ENCODE results near the gene CD6. TPM values are rescaled to one million over a fixed set of nuclear protein-coding genes. Genes with fewer than 3 reads are reported as not detected.

The CD6 gene
- polyA plus RNA-seq, 1 donor, result 1.3 TPM

DNA sequence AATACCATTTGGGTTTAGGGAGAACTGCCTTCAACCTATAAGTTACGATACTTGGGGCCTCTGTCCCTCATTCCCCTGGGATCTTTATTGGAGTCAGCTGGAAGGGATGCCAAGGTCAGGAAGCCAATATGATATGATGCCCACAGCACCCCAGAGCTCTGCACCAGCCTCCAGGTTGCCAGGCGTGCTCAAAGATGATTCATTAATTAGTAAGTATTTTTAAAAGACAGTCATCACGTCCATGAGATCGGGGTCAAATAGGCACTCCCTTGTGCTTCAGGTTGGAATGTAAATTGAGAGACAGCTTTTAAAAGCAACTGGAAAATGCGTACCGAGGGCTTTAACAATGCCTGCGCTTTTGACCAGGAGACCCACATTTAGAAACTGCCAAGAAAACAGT, 73.8 kb downstream of the CD6 start:
- H3K4me3 ChIP-seq (ENCODE audit: low read length), result no peak overlapping the region
- H3K9me3 ChIP-seq (ENCODE audit: control insufficient read depth, low read depth, low read length), result no peaks in the 10 kb centered on the region
- WGBS (ENCODE audit: insufficient coverage, low lambda C conversion rate), result no CpG with 5 or more reads among the region's 7 CpGs
- peaks cover 7% of the 10 kb centered on the region for H3K4me1 ChIP-seq (ENCODE audit: control insufficient read depth, insufficient read depth, low read length)
- H3K27ac ChIP-seq (ENCODE audit: low read length), result no peak overlapping the region
- no peak for DNase-seq
- H3K27me3 ChIP-seq (ENCODE audit: control insufficient read depth, insufficient read depth, low read length), result peaks cover 4% of the 10 kb centered on the region
- no peaks in the 10 kb centered on the region for H3K36me3 ChIP-seq (ENCODE audit: control insufficient read depth, insufficient read depth, low read length)

DNA sequence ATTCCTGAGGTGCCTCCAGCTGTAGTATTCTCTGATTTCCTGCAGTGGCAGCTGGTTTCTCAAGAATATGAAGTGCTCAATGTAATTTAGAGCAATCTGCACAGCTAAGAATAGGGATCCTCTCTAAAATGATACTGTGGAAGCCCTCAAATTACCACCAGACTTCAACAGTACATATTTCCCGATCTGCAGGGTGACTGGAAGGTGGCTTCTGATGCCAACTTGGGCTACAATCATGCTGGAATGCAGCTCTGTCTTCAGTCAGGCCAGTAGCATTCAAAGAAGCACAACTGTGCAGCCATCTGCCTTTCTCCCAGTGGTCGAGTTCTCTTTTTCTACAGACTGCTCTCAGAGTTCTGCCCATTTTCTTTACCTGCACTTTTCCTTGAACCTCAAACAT, 75.4 kb downstream of the CD6 start:
- Histone ChIP-seq H3K9me3 (ENCODE audit: control insufficient read depth, low read depth, low read length) (no peaks in the 10 kb centered on the region), H3K4me3 (ENCODE audit: low read length) (no peak overlapping the region), H3K27me3 (ENCODE audit: control insufficient read depth, insufficient read depth, low read length) (peaks cover 4% of the 10 kb centered on the region), H3K4me1 (ENCODE audit: control insufficient read depth, insufficient read depth, low read length) (peaks cover 4% of the 10 kb centered on the region), H3K36me3 (ENCODE audit: control insufficient read depth, insufficient read depth, low read length) (no peaks in the 10 kb centered on the region), H3K27ac (ENCODE audit: low read length) (no peak overlapping the region)
- no CpG with 5 or more reads among the region's 2 CpGs for WGBS (ENCODE audit: insufficient coverage, low lambda C conversion rate)
- DNase-seq, result no peak

DNA sequence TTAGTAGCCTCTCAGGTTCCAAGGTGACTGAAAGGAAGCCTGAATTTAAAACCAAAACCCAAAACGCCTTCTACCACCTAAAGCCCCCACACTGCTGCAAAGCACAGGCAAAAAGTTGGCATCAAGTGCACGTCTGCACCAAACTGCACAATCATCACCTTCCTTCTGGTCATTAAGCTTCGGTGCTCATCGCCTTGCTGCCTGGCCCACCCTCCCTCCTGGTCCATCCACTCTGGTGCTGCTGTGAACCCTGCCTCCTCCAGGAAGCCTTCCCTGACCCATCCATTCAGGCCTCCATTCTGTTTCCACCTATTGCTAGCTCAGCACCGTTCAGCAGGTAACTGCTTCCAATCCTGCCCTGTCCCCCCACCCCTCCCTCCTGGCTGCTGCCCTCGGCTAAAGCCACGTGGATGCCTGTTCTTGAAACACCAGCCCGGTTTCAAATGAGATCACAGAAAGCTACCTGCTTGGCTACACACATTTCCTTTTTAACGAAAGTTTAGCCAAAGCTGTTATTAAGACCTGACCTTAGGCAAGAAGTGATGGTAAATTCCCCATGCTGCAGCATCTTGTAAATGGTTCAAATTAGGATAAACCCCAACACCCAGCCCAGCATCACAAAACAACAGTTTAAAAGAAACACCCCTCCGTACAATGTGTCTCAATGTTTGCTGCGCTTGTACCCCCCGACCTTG, 77.0 kb downstream of the CD6 start:
- no peaks in the 10 kb centered on the region for H3K36me3 ChIP-seq (ENCODE audit: control insufficient read depth, insufficient read depth, low read length)
- DNase-seq, result no peak
- no peak overlapping the region for H3K4me3 ChIP-seq (ENCODE audit: low read length)
- H3K27me3 ChIP-seq (ENCODE audit: control insufficient read depth, insufficient read depth, low read length), result peaks cover 4% of the 10 kb centered on the region
- no peak overlapping the region for H3K27ac ChIP-seq (ENCODE audit: low read length)
- no peaks in the 10 kb centered on the region for H3K4me1 ChIP-seq (ENCODE audit: control insufficient read depth, insufficient read depth, low read length)
- no peaks in the 10 kb centered on the region for H3K9me3 ChIP-seq (ENCODE audit: control insufficient read depth, low read depth, low read length)
- WGBS (ENCODE audit: insufficient coverage, low lambda C conversion rate), result 100% methylated on average over 2 of the region's 12 CpGs

DNA sequence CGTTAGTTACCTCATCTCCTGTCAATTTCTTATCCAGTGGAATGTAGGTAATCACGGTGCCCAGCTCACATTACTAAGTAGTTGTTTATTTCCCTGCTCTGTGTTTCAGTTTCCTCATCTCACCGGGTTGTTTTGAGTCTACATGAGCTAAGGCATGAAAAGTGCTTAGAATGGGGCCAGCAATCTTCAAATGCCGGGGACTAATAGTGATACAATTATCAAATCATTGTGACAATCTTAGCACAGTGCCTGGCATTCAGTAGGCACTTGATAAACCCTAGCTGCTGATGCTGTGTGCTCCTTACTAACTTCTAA, 77.5 kb downstream of the CD6 start:
- no peak for DNase-seq
- H3K27me3 ChIP-seq (ENCODE audit: control insufficient read depth, insufficient read depth, low read length), result peaks cover 4% of the 10 kb centered on the region
- no peak overlapping the region for H3K4me3 ChIP-seq (ENCODE audit: low read length)
- H3K27ac ChIP-seq (ENCODE audit: low read length), result no peak overlapping the region
- H3K36me3 ChIP-seq (ENCODE audit: control insufficient read depth, insufficient read depth, low read length), result no peaks in the 10 kb centered on the region
- WGBS (ENCODE audit: insufficient coverage, low lambda C conversion rate), result 14% methylated on average over 1 of the region's 4 CpGs
- no peaks in the 10 kb centered on the region for H3K9me3 ChIP-seq (ENCODE audit: control insufficient read depth, low read depth, low read length)
- H3K4me1 ChIP-seq (ENCODE audit: control insufficient read depth, insufficient read depth, low read length), result no peaks in the 10 kb centered on the region

DNA sequence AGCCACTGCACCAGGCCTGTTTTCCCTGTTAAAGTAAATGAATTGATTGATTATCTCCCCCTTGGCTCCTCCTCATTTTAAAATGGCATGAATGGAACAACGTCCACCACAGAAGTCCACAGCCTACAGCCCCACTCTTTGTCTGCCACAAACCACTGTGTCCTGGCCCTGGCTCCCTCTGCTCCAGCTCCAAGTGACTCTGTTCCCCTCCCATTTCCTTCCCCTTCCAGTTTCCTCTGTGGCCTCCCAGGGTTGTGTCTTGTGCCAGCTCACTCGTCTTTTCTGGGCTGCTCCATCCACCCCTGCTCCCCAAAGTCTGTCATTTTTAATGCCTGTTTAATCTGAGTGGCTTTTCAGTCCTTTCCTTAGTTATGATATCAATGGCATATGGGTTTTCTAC, 78.4 kb downstream of the CD6 start:
- no peaks in the 10 kb centered on the region for H3K9me3 ChIP-seq (ENCODE audit: control insufficient read depth, low read depth, low read length)
- H3K4me3 ChIP-seq (ENCODE audit: low read length), result no peak overlapping the region
- no peak for DNase-seq
- H3K36me3 ChIP-seq (ENCODE audit: control insufficient read depth, insufficient read depth, low read length), result no peaks in the 10 kb centered on the region
- no CpG with 5 or more reads among the region's 2 CpGs for WGBS (ENCODE audit: insufficient coverage, low lambda C conversion rate)
- H3K27ac ChIP-seq (ENCODE audit: low read length), result no peak overlapping the region
- H3K27me3 ChIP-seq (ENCODE audit: control insufficient read depth, insufficient read depth, low read length), result peaks cover 4% of the 10 kb centered on the region
- no peaks in the 10 kb centered on the region for H3K4me1 ChIP-seq (ENCODE audit: control insufficient read depth, insufficient read depth, low read length)

DNA sequence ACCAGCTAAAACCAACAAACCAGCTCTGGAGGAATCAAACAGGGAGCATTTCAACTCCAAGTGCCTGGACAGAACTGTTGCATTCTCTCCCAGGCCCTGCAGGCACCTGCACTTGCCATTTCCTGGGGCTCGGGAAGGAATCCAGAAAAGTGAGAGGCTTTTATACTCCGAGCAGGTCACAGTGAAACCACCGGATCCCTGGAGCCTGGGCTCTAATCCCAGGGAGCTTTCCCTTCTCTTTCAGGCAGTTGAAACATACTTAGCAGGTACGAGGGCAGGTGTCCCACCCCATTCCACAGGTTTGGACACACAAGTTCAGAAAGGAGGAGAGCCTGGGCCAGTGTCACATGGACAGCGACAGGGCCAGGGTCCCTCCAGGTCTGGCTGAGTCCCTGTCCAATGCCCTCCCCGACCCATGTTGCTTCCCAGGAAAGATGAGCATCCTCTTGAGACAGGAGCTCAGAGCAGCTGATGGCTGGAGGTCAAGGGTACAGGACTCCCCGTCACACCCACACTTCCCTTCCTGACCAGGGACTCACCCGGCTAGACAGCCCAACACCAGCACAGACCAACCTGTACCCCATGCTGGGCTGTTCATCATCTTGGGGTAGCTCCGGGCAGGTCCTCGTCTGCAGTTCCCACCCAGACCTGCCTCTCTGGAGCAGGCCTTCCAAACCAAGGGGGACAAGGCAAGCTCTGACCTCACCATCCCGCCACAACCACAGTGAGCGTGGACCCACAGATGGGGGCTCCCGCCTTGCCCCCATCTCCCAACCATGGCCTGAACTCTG, 80.9 kb downstream of the CD6 start:
- H3K4me1 ChIP-seq (ENCODE audit: control insufficient read depth, insufficient read depth, low read length), result no peaks in the 10 kb centered on the region
- no peak overlapping the region for H3K27ac ChIP-seq (ENCODE audit: low read length)
- WGBS (ENCODE audit: insufficient coverage, low lambda C conversion rate), result no CpG with 5 or more reads among the region's 13 CpGs
- no peaks in the 10 kb centered on the region for H3K36me3 ChIP-seq (ENCODE audit: control insufficient read depth, insufficient read depth, low read length)
- no peaks in the 10 kb centered on the region for H3K9me3 ChIP-seq (ENCODE audit: control insufficient read depth, low read depth, low read length)
- no peak for DNase-seq
- no peak overlapping the region for H3K4me3 ChIP-seq (ENCODE audit: low read length)
- H3K27me3 ChIP-seq (ENCODE audit: control insufficient read depth, insufficient read depth, low read length), result peaks cover 4% of the 10 kb centered on the region

DNA sequence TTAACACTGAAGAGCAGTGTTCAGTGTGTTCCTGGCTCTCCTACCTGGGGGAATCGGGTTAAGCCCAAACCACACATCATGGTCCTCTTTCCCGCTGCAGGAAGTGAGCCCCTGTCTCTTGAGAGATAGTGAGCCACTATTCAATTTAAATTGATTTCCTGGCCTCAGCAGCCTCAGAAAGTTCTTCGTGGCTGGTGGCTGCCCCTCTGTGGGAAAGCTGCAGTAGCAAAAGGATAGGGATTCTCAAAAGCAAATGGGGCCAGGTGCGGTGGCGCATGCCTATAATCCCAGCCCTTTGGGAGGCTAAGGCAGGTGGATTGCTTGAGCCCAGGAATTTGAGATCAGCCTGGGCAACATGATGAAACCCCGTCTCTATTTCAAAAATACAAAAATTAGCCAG, 81.7 kb downstream of the CD6 start:
- Histone ChIP-seq H3K36me3 (ENCODE audit: control insufficient read depth, insufficient read depth, low read length) (no peaks in the 10 kb centered on the region), H3K27me3 (ENCODE audit: control insufficient read depth, insufficient read depth, low read length) (peaks cover 4% of the 10 kb centered on the region), H3K4me1 (ENCODE audit: control insufficient read depth, insufficient read depth, low read length) (no peaks in the 10 kb centered on the region), H3K4me3 (ENCODE audit: low read length) (no peak overlapping the region), H3K9me3 (ENCODE audit: control insufficient read depth, low read depth, low read length) (no peaks in the 10 kb centered on the region), H3K27ac (ENCODE audit: low read length) (no peak overlapping the region)
- no peak for DNase-seq
- no CpG with 5 or more reads among the region's 6 CpGs for WGBS (ENCODE audit: insufficient coverage, low lambda C conversion rate)

DNA sequence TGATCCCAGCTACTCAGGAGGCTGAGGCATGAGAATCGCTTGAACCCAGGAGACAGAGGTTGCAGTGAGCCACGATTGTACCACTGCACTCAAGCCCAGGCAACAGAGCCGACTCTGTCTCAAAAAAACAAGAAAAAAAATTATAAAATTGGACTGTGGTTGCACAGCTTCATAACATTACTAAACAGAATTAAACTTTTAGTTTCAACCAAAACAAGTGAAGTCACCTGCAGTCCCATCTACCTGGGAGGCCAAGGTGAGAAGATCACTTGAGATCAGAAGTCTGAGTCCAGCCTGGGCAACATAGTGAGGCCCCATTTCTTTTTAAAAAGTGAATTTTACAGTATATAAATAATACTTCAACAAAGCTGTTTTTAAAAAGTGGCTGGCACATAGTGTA, 83.0 kb downstream of the CD6 start:
- Histone ChIP-seq H3K27me3 (ENCODE audit: control insufficient read depth, insufficient read depth, low read length) (no peaks in the 10 kb centered on the region), H3K27ac (ENCODE audit: low read length) (no peak overlapping the region), H3K9me3 (ENCODE audit: control insufficient read depth, low read depth, low read length) (no peaks in the 10 kb centered on the region), H3K4me1 (ENCODE audit: control insufficient read depth, insufficient read depth, low read length) (no peaks in the 10 kb centered on the region), H3K4me3 (ENCODE audit: low read length) (no peak overlapping the region), H3K36me3 (ENCODE audit: control insufficient read depth, insufficient read depth, low read length) (no peaks in the 10 kb centered on the region)
- DNase-seq, result no peak
- no CpG with 5 or more reads among the region's 3 CpGs for WGBS (ENCODE audit: insufficient coverage, low lambda C conversion rate)

DNA sequence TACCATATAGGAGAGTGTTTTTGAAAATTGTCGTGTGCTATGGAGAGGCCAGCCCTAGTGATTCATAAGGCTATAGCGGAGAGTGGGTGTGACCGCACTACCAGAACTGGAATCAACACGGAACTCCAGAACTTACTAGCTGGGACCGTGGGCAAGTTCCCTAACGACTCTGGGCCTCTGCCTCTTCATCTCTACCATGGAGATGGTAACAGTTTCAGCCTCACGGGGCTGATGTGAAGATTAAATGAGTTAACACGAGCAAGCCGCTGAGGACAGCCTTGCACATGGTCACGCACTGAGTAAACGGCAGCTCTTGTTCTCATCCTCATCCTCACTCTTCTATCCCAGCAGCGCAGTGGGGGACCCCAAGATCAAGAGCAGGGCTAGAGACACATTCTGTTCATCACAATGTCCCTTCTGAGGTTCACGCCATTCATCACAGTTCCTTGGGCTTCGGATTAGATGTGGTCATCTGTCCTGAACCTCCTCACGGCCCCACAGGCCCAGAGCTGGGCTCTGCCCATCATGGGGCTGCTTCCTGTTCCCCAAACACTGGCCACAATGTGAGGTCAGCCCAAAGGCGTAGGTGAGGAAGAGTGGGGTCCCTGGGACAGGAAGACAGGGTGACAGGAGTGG, 83.6 kb downstream of the CD6 start:
- no peaks in the 10 kb centered on the region for H3K27me3 ChIP-seq (ENCODE audit: control insufficient read depth, insufficient read depth, low read length)
- DNase-seq, result no peak
- H3K36me3 ChIP-seq (ENCODE audit: control insufficient read depth, insufficient read depth, low read length), result no peaks in the 10 kb centered on the region
- WGBS (ENCODE audit: insufficient coverage, low lambda C conversion rate), result no CpG with 5 or more reads among the region's 16 CpGs
- H3K4me1 ChIP-seq (ENCODE audit: control insufficient read depth, insufficient read depth, low read length), result no peaks in the 10 kb centered on the region
- H3K9me3 ChIP-seq (ENCODE audit: control insufficient read depth, low read depth, low read length), result no peaks in the 10 kb centered on the region
- no peak overlapping the region for H3K27ac ChIP-seq (ENCODE audit: low read length)
- no peak overlapping the region for H3K4me3 ChIP-seq (ENCODE audit: low read length)

DNA sequence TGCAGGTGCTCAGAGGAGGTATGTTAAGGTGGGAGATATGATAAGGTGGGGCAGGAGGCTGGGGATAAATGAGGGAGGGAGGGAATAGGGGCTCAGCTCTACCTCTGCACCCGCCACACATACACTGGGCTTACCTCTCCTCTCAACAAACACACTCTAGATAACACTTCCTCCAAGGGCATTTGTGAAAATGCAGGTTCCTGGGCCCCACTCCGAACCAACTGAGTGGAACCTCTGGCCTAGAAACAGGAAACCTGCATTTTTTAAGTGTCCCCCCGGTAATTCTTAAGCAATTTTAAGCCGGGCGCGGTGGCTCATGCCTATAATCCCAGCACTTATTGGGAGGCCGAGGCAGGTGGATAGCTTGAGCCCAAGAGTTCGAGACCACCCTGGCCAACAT, 84.3 kb downstream of the CD6 start:
- H3K27ac ChIP-seq (ENCODE audit: low read length), result no peak overlapping the region
- no peaks in the 10 kb centered on the region for H3K36me3 ChIP-seq (ENCODE audit: control insufficient read depth, insufficient read depth, low read length)
- H3K4me1 ChIP-seq (ENCODE audit: control insufficient read depth, insufficient read depth, low read length), result no peaks in the 10 kb centered on the region
- no peaks in the 10 kb centered on the region for H3K9me3 ChIP-seq (ENCODE audit: control insufficient read depth, low read depth, low read length)
- H3K27me3 ChIP-seq (ENCODE audit: control insufficient read depth, insufficient read depth, low read length), result no peaks in the 10 kb centered on the region
- WGBS (ENCODE audit: insufficient coverage, low lambda C conversion rate), result no CpG with 5 or more reads among the region's 8 CpGs
- H3K4me3 ChIP-seq (ENCODE audit: low read length), result no peak overlapping the region
- no peak for DNase-seq
